Stimulated activated naive CD8-positive, alpha-beta T cell treated with anti-CD3 and anti-CD28 coated beads, Interleukin-15, Interleukin-2, amounts not matched to agents 100 U/mL and 50 U/mL, for 24 hours (primary cell): Measurements from ENCODE around the gene RHBDL1.

Experiments used
- ATAC-seq: fragments of 150-1000 bp; cut with Tn5 transposase; one replicate; pipeline ENCODE4 v1.10.0; 2021
- DNase-seq: peaks from one replicate; pipeline ENCODE4 v3.0.0; 2021

Gene RHBDL1

DNA sequence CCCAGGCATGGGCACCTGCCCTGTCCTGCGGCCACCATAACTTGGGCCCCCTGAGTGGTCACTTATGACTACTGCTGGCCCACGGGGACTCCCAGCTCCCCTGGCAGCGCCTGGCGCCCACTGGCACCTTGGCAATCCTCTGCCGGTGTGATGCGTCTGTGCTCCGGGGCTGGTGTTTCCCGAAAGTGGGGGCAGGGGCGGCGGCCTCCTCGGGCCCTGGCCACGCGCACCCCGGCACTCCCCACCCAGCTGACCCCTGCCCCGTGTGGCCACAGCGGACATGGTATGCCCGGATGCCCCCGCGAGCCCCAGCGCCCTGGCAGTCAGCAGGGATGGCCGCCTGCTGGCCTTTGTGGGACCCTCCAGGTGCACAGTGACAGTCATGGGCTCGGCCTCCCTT, 18.0 kb upstream of the RHBDL1 start:
- DNase-seq, result no peak
- no peak for ATAC-seq

GRCh38 chr16:658679-659571, 16.5 kb upstream of the RHBDL1 start:
- no peak for ATAC-seq
- DNase-seq, result no peak

DNA sequence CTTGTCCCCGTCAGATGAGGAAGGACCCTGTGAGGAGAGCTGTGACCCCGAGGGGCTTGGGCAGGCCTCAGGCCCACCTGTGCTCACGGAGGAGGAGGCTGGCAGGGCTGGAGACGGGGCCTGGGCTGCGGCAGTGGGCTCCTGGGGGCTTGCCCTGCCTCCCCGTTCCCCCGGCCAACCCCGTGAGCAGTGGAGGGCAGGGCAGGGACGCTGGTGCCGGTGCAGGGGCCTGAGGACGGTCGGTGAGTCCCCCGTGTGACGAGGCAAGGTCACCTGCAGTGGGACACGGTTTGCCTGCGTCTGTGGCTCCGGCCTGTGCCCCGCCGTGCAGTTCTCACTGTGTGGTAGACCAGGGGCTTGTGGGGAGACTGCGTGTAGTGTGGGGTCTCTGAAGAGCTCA, 15.9 kb upstream of the RHBDL1 start:
- DNase-seq (no peak), ATAC-seq (no peak)

- no peak for DNase-seq
- no peak for ATAC-seq
Measured at GRCh38 chr16:660132-660458, 15.4 kb upstream of the RHBDL1 start.

DNA sequence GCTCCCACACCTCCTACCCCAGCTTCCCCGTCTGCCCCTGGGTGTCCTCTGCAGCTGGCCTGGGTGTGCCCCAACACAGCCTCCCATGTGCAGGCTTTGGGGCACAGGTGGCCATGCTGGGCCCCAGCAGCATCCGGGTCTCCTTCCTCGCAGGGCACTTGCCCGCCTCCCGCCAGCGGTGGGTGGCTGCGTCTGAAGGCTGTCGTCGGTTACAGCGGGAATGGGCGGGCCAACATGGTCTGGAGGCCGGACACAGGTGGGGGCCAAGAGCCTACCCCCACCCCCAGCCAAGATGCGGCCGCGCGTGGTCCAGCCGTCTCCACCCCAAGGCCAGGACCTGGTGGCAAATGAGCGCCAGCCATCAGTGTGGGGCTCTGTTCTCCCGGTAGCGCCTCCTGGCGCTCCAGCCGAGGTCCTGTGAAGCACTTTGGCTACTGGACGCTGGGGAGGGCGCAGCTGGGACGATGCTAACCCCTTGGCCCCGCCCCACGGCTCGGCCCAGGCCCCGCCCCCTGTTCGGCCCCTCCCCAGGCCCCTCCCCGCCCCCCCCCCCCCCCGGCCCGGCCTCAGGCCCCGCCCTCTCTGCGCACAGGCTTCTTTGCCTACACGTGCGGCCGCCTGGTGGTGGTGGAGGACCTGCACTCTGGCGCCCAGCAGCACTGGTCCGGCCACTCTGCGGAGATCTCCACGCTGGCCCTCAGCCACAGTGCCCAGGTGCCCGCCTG, 14.8 kb upstream of the RHBDL1 start:
- ATAC-seq (peak; percentile 61), DNase-seq (peak; percentile 74)

DNA sequence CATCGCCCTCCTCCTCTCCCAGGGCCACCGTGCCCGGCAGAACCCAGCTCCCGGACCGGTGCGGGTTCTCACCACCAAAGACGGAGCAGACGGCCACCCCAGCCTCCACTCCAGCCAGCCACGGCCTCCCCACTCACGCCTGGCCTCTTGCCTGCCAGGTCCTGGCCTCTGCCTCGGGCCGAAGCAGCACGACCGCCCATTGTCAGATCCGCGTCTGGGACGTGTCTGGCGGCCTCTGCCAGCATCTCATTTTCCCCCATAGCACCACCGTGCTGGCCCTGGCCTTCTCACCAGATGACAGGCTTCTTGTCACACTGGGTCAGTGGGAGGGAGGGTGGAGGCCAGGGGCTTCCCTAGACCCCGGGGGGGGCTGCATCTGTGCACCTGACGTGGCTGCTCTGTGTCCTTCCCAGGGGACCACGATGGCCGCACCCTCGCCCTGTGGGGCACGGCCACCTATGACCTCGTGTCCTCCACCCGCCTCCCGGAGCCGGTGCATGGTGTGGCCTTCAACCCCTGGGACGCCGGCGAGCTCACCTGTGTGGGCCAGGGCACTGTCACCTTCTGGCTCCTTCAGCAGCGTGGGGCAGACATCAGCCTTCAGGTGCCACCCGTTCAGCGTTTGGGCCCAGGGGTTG, 14.2 kb upstream of the RHBDL1 start:
- ATAC-seq (no peak), DNase-seq (no peak)

DNA sequence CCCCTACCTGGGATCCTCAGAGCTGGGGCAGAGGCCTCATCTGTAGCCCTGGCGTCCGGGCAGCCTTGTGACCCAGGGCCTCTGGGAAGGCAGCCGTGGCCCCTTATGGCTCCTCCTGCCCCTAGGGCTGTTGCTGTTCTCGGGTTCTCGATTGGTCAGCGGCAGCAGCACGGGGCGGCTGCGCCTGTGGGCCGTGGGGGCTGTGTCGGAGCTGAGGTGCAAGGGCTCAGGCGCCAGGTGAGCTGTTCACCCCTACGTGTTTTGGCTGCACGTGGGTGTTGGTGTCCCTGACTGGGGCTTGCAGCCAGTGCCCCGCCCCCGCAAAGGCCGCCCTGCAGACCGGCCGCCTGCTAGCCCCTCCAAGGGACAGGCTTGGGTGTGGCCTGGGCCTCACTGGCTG, 13.4 kb upstream of the RHBDL1 start:
- DNase-seq (no peak), ATAC-seq (no peak)

DNA sequence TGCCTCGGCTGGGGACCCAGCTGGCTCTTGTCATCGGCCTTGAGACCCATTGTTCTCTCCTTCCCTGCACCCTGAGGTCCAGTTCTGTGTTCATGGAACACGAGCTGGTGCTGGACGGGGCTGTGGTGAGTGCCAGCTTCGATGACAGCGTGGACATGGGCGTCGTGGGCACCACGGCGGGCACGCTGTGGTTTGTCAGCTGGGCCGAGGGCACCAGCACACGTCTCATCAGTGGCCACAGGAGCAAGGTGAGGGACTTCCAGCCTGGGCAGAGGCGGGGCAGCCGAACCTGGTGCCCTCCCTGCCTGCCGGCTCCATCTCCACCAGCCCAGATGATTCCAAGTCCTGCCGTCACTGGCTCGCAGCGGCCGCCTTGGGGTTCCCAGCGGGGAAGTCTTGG, 12.9 kb upstream of the RHBDL1 start:
- ATAC-seq (no peak), DNase-seq (no peak)

GRCh38 chr16:666572-666971, 8.9 kb upstream of the RHBDL1 start:
- no peak for ATAC-seq

GRCh38 chr16:667113-667779, 8.2 kb upstream of the RHBDL1 start:
- ATAC-seq, result no peak
- DNase-seq, result no peak

More at GRCh38 chr16:666572-666971, 8.9 kb upstream of the RHBDL1 start:
- DNase-seq, result no peak

DNA sequence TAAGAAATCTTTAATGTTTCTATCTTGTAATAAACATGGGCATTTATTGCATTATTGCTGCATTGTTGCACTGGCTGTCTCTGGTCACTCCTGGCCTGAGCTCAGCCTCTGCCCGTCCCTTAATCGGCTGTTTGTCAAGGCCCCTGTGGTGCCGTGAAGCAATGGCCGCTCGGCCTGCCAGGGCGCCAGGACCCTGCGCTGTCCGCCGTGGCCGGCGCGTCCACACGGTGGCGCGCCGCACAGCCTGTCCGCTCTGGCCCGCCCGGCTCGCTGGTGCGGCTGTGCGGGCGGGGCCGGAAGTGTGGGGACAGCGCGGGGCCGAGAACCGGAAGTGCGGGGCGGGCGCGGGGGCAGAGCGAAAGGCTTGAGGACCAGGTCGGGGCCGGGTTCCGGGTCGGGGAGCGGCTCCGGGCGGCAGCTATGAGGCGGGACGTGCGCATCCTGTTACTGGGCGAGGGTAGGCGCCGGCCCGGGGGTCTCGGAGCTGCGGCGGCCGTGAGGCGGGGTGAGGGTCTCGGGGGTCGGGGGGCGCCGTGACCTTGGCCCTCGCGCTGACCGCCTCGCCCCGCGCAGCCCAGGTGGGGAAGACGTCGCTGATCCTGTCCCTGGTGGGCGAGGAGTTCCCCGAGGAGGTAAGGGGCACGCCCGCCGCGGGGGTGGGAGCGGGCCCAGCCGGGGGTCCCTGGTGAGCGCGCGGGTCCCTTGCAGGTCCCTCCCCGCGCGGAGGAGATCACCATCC, 7.5 kb upstream of the RHBDL1 start, which contains the start of gene RHOT2:
Gene RHOT2, plus strand, starts transcription at position 353 of the 739 bp plus-strand sequence. Its CDS starts 68 bp downstream, at position 421.
- ATAC-seq, result peak; percentile 95
- peak; percentile 97 for DNase-seq

GRCh38 chr16:668519-669171, 6.8 kb upstream of the RHBDL1 start:
- no peak for DNase-seq
- ATAC-seq, result no peak

DNA sequence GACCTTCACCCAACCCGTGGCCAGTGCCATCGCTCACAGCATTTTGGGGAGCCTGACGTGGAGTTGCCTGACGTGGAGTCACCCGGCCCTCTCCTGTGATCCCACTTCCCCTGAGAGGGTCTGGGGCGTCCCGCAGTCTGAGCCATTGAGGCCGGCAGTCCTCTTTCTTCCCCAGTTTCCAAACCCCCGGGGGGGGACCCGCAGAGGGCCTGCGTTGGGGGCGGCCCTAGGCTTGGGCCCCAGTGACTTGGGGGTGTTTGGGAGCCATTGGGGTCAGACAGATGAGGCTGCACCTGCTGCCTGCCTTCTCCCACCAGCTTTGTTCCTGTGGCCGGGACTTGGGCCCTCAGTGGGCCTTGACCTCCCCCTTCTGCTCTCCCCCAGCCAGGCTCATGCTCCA, 5.8 kb upstream of the RHBDL1 start:
- ATAC-seq (no peak), DNase-seq (no peak)

DNA sequence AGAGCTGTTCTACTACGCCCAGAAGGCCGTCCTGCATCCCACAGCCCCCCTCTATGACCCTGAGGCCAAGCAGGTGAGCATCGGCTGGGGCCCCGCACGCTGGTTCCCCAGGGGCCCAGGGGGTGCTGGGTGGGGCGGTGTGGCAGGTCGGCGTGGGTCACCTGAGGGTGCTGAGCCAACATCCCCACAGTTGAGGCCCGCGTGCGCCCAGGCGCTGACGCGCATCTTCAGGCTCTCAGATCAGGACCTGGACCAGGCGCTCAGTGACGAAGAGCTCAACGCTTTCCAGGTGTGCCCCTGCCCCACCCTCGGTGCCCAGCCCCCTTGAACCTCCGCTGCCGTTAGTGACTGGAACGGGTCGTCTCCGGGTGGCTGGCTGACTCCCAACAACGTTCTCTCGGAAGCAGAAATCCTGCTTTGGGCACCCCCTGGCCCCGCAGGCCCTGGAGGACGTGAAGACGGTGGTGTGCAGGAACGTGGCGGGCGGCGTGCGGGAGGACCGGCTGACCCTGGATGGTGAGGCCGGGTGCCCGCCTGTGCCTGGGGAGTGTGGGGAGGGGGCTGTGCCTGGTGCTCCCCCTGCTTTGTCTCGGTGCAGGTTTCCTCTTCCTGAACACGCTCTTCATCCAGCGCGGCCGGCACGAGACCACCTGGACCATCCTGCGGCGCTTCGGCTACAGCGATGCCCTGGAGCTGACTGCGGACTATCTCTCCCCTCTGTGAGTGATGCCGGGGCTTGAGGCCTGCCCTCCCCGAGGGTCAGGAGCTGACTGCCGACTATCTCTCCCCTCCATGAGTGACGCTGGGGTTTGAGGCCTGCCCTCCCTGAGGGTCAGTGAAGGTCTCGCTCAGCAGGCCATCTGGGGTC, 4.8 kb upstream of the RHBDL1 start:
- ATAC-seq (no peak), DNase-seq (no peak)

DNA sequence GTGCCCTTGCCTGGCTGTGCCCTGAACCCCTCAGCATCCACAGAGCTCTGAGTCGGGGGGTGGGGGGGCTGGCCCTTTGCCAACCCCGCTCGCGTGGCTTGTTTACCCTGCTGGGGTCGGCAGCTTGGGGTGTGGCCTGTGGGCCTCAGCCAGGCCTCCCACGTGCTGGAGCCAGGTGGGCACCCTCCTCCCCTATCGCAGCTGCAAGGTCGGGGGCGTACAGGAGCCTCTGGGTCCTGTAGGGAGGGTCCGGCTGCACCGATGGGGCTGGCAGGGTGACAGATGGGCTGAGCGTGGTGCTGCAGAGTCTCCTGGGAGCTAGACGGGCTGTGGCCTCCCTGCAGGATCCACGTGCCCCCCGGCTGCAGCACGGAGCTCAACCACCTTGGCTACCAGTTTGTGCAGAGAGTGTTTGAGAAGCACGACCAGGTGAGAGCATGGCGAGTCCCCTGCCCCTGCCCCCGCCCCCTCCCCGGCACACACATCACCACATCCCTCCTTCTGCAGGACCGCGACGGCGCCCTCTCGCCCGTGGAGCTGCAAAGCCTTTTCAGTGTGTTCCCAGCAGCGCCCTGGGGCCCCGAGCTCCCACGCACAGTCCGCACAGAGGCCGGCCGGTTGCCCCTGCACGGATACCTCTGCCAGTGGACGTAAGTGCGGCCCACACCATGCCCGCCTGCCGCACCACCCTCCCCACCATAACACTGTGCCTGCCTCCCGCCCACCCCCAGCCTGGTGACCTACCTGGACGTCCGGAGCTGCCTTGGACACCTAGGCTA, 3.9 kb upstream of the RHBDL1 start:
- DNase-seq (no peak), ATAC-seq (no peak)

DNA sequence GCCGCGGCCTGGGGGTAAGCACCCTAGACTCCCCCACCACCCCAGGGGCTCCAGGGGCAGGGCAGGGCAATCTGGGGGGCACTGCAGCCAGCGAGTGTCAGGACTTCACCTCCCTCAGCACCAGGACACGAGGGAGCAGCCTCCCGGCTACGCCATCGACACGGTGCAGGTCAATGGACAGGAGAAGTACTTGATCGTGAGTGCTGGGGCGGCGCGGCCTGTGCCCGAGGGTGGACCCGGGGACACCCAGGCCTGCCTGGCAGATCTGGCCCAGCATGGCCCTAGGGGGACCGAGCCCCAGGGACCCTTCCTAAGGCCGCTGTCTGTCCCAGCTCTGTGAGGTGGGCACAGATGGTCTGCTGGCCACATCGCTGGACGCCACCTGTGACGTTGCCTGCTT, 3.1 kb upstream of the RHBDL1 start:
- DNase-seq (no peak), ATAC-seq (no peak)

DNA sequence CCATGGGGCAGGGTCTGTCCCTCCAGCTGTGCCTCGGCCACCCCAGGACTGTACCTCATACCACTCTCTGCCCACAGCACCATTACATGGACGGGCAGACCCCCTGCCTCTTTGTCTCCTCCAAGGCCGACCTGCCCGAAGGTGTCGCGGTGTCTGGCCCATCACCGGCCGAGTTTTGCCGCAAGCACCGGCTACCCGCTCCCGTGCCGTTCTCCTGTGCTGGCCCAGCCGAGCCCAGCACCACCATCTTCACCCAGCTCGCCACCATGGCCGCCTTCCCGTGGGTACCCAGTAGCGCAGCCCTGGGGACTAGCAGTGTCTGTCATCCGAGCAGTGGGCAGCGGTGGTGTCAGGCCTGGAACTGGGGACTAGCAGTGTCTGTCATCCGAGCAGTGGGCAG, 2.6 kb upstream of the RHBDL1 start:
- DNase-seq (no peak), ATAC-seq (no peak)

DNA sequence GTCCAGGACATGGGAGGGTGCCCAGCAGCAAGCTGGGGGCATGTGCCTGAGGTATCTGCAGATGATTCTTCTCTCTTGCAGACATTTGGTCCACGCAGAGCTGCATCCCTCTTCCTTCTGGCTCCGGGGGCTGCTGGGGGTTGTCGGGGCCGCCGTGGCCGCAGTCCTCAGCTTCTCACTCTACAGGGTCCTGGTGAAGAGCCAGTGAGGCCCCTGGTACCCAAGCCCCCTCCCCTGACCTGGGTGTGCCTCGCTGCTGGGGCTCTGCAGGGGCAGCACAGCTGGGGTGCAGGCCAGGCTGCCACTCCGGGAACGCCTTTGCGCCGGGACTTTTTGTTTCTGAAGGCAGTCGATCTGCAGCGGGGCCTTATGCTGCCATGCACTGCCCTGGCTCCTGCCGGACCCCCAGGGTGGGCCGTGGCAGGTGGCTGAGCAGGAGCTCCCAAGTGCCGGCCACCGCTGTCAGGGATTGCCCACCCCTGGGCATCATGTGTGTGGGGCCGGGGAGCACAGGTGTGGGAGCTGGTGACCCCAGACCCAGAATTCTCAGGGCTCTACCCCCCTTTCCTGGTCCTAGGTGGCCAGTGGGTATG, 2.0 kb upstream of the RHBDL1 start:
- no peak for DNase-seq

More for the DNA sequence above, 2.0 kb upstream of the RHBDL1 start:
- ATAC-seq, result no peak
